Esophagus muscularis mucosa (tissue), 3 donors: ENCODE measurements around the gene GRM6.

ENCODE experiments used
- CTCF ChIP-seq, 3 experiments: fragments of 200-600 bp in 2 of 3; fragments of 450-650 bp in 1 of 3; sonication (generic) in 2 of 3; IDR thresholded peaks; one replicate each; pipeline ENCODE4 v1.5.1; 2017 to 2019; ENCODE audit warnings: antibody characterized with exemption in 3 of 3, mild to moderate bottlenecking in 2 of 3, moderate library complexity in 1 of 3
- POLR2A ChIP-seq: fragments of 450-650 bp; IDR thresholded peaks from one replicate; pipeline ENCODE4 v1.6.1; 2017; ENCODE audit warnings: antibody characterized with exemption, moderate library complexity, mild to moderate bottlenecking, low read depth

- TF ChIP-seq CTCF (IDR thresholded peaks at IDR 0.05) (no peak), POLR2A (no peak)
Observed at GRCh38 chr5:178993955-178994579, 1.1 kb downstream of the GRM6 start.
